ENCODE results near the gene C1orf74. TPM values are rescaled to one million over a fixed set of nuclear protein-coding genes. Genes with fewer than 3 reads are reported as not detected.

The C1orf74 gene
- total RNA-seq, 1 experiment from 2014 or later, result 4.6 TPM

- TF ChIP-seq ZNF138 (CRISPR knock-in tag; conservative IDR thresholded peaks at IDR 0.05), result no peak
- no peak for TF ChIP-seq ZNF671 (CRISPR knock-in tag; IDR thresholded peaks at IDR 0.05)
- TF ChIP-seq CREB1 (CRISPR knock-in tag; IDR thresholded peaks at IDR 0.05), result no peak
Observed at GRCh38 chr1:209746451-209747165, 37.8 kb downstream of the C1orf74 start (continued).

- CTCF ChIA-PET, result interaction anchor here (1.4 kb wide), 1 partner anchor 177 kb away, joined by 3 read pairs; no protein-coding TSS in a partner anchor
- Mint-ChIP-seq H3K27me3 (ENCODE audit: low read depth) (peaks cover 19% of the 10 kb centered on the region), H3K4me3 (no peak overlapping the region), H3K36me3 (no peaks in the 10 kb centered on the region), H3K9me3 (no peaks in the 10 kb centered on the region), H3K27ac (no peak overlapping the region), H3K4me1 (peaks cover 3% of the 10 kb centered on the region)
- POLR2A ChIA-PET, result no interaction called here
- DNase-seq (ENCODE audit: low spot score) (no peak), ATAC-seq (no peak)
- TF ChIP-seq ZNF425 (CRISPR knock-in tag; conservative IDR thresholded peaks at IDR 0.05), result no peak
- no peak for TF ChIP-seq FOXK1 (CRISPR knock-in tag; IDR thresholded peaks at IDR 0.05)
- TF ChIP-seq JUN (CRISPR knock-in tag; IDR thresholded peaks at IDR 0.05), result no peak
Observed at GRCh38 chr1:209743145-209743482, 41.2 kb downstream of the C1orf74 start.

GRCh38 chr1:209742409-209743144 lies 41.8 kb downstream of the C1orf74 start:
- no peak overlapping the region for H3K27ac Mint-ChIP-seq
- DNase-seq (ENCODE audit: low spot score), result no peak
- ATAC-seq, result no peak
- CTCF ChIA-PET, result interaction anchor here (1.4 kb wide), 1 partner anchor 176 kb away, joined by 3 read pairs; no protein-coding TSS in a partner anchor
- POLR2A ChIA-PET, result no interaction called here
- H3K4me3 Mint-ChIP-seq, result no peak overlapping the region
- no peak for TF ChIP-seq ZBTB43 (CRISPR knock-in tag; IDR thresholded peaks at IDR 0.05)
- TF ChIP-seq ZNF232 (CRISPR knock-in tag; IDR thresholded peaks at IDR 0.05), result no peak
- no peak for TF ChIP-seq PRRX2 (CRISPR knock-in tag; IDR thresholded peaks at IDR 0.05)
- TF ChIP-seq ZNF423 (CRISPR knock-in tag; IDR thresholded peaks at IDR 0.05), result no peak
- no peak for TF ChIP-seq OVOL2 (CRISPR knock-in tag; IDR thresholded peaks at IDR 0.05; ENCODE audit: borderline replicate concordance)
- no peak for TF ChIP-seq E2F1 (CRISPR knock-in tag; IDR thresholded peaks at IDR 0.05)
- TF ChIP-seq ZSCAN18 (CRISPR knock-in tag; IDR thresholded peaks at IDR 0.05), result no peak
- TF ChIP-seq ERG (CRISPR knock-in tag; IDR thresholded peaks at IDR 0.05), result no peak
- no peak for TF ChIP-seq JAZF1 (CRISPR knock-in tag; IDR thresholded peaks at IDR 0.05)
- no peak for TF ChIP-seq TEAD1 (CRISPR knock-in tag; IDR thresholded peaks at IDR 0.05)
- TF ChIP-seq MLX (CRISPR knock-in tag; IDR thresholded peaks at IDR 0.05), result no peak
- TF ChIP-seq AFF4 (CRISPR knock-in tag; IDR thresholded peaks at IDR 0.05; ENCODE audit: borderline replicate concordance), result no peak
- no peaks in the 10 kb centered on the region for H3K36me3 Mint-ChIP-seq
- no peaks in the 10 kb centered on the region for H3K9me3 Mint-ChIP-seq
- peaks cover 16% of the 10 kb centered on the region for H3K27me3 Mint-ChIP-seq (ENCODE audit: low read depth)
- H3K4me1 Mint-ChIP-seq, result no peaks in the 10 kb centered on the region

Measured in WTC11 (cell line).